C4-2B (cell line): ENCODE measurements around the gene STAM2.
A peak's percentile ranks its signal among the peaks of the same experiment; 100 is the strongest.
"Not testable (repeated sequence)": the region's sequence is repeated elsewhere in the genome, so short reads cannot be mapped to it uniquely, and the experiment has no call there.

ENCODE experiments used
- H3K27ac ChIP-seq: fragments of 450-650 bp; 2 replicates; pipeline ENCODE4 v1.5.1; 2017
- ZFX ChIP-seq: fragments of 450-650 bp; IDR thresholded peaks from 2 replicates; pipeline ENCODE4 v1.6.1; 2017
- TF ChIP-seq, protein P1 (sequence below): fragments of 450-650 bp; conservative IDR thresholded peaks from 2 replicates; pipeline ENCODE4 v1.5.1; 2017; ENCODE audit warnings: mild to moderate bottlenecking

Gene STAM2

GRCh38 chr2:152183401-152184073 is 8.0 kb upstream of the STAM2 start:
- H3K27ac ChIP-seq, result no peak overlapping the region
- no peak for TF ChIP-seq ZFX
- TF ChIP-seq, protein P1, sequence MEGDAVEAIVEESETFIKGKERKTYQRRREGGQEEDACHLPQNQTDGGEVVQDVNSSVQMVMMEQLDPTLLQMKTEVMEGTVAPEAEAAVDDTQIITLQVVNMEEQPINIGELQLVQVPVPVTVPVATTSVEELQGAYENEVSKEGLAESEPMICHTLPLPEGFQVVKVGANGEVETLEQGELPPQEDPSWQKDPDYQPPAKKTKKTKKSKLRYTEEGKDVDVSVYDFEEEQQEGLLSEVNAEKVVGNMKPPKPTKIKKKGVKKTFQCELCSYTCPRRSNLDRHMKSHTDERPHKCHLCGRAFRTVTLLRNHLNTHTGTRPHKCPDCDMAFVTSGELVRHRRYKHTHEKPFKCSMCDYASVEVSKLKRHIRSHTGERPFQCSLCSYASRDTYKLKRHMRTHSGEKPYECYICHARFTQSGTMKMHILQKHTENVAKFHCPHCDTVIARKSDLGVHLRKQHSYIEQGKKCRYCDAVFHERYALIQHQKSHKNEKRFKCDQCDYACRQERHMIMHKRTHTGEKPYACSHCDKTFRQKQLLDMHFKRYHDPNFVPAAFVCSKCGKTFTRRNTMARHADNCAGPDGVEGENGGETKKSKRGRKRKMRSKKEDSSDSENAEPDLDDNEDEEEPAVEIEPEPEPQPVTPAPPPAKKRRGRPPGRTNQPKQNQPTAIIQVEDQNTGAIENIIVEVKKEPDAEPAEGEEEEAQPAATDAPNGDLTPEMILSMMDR, result no peak

GRCh38 chr2:152177667-152178066 is 2.1 kb upstream of the STAM2 start:
- H3K27ac ChIP-seq, result not testable (repeated sequence)

DNA sequence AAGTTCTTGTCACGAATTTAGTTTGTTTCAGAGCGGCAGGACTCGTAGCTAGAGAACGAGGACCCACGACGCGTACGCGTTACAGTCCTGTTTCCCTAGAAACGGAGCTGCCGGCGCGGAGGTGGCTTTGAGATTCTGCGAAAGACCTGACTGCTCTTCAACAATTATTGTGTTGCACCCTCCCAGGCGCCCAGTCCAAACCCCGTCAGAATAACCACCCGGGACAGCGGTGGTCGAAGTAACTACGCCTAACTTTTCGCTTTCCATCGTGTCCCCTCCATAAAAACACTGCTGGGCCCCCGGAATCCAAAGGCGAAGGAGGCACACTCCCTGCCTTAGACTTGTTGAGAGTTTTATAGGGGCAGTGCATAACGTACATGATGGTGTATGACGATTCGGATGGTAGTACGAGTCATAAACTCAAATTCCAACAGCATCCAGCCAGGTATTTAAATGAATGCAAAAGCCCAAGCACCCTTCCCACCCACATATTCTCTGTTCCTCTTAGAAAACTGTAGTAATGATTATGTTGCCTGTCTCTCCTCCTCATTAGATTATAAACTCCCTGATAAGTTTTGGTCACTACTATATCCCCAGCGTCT is 651 bp upstream of the STAM2 start:
- TF ChIP-seq, protein P1, result peak; percentile 70
- TF ChIP-seq ZFX, result no peak
- peak overlapping the region; percentile 93 for H3K27ac ChIP-seq

- TF ChIP-seq ZFX, result no peak
- TF ChIP-seq, protein P1, result no peak
- H3K27ac ChIP-seq, result peak overlapping the region; percentile 93
These were observed 573 bp downstream of the STAM2 start for GRCh38 chr2:152175012-152175367.

DNA sequence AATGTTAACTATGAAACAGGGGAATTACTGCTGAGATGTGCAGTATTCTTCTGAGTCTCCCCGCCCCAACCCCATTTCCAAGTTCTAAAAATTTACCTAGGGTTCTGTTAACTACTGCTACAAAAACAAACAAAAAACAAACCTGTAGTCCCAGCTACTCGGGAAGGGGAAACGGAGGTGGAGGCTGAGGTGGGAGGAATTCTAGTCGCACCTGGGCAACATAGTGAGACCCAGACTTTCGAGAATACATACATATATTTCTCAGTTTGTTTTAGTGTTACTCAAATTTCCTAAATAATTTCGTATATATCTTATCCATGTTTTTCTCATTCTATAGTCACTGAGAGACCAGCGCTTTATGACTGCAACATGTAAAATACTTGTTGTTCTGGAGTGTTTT is 989 bp downstream of the STAM2 start:
- peak overlapping the region; percentile 93 for H3K27ac ChIP-seq
- TF ChIP-seq ZFX, result no peak
- TF ChIP-seq, protein P1, result no peak

- no peak overlapping the region for H3K27ac ChIP-seq
- TF ChIP-seq, protein P1, result no peak
- TF ChIP-seq ZFX, result no peak
These were observed 1.7 kb downstream of the STAM2 start for GRCh38 chr2:152173831-152174230.

DNA sequence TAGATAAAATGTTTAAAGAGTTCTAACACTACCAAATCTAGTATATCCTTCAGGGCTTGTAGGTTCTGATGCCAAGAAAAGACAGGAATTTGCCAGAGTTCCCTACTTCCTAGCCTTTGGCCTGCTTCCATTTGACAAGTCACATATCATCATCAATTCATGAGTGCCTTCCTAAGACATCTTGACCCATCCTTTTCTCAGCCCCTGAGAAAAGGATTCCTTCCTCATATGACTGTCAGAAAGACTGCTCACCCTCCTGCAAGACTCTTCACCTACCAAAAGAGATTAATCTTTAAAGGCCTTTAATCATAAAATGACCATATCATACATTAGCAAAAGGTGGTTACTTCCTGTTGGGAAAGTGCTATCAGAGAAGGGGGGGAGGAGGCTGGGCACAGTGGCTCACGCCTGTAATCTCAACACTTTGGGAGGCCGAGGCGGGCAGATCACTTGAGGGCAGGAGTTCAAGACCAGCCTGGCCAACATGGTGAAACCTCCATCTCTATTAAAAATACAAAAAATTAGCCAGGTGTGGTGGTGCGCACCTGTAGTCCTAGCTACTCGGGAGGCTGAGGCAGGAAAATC is 3.3 kb downstream of the STAM2 start:
- H3K27ac ChIP-seq, result peak overlapping the region; percentile 52

- peak overlapping the region; percentile 52; the same call in 1 of the 2 replicates for H3K27ac ChIP-seq
- TF ChIP-seq, protein P1, result no peak
- no peak for TF ChIP-seq ZFX
These were observed 3.8 kb downstream of the STAM2 start for GRCh38 chr2:152171718-152172117.

DNA sequence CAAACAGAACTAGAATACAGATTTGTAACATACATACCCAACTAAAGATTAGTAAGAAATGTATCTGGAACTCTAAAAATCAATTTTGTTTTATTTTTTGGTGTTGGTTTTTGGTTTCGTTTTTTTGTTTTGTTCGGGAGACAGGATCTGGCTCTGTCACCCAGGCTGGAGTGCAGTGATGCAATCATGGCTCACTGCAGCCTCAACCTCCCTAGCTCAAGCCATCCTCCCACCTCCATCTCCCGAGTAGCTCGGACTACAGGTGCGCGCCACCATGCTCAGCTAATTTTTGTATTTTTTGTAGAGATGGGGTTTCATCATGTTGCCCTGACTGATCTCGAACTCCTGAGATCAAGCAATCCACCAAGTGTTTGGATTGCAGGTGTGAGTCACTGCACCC is 6.4 kb downstream of the STAM2 start:
- not testable (repeated sequence) for H3K27ac ChIP-seq

- not testable (repeated sequence) for H3K27ac ChIP-seq
These were observed 8.1 kb downstream of the STAM2 start for GRCh38 chr2:152167470-152167869.
